GM21723 (cell line): ENCODE measurements around the gene MCF2L.

Experiments
- ATAC-seq: cut with Tn5 transposase; IDR thresholded peaks from one replicate; pipeline ENCODE4 v1.9.1; 2021; ENCODE audit warnings: mild to moderate bottlenecking, moderate library complexity; ENCODE audit not compliant: unreplicated experiment

Gene MCF2L

GRCh38 chr13:113013878-113014751 is 45.1 kb downstream of the MCF2L start:
- no peak for ATAC-seq

- ATAC-seq, result no peak
Observed at GRCh38 chr13:113014752-113015745, 46.0 kb downstream of the MCF2L start.

- ATAC-seq, result no peak
Observed at GRCh38 chr13:113015826-113016525, 47.0 kb downstream of the MCF2L start.

- ATAC-seq, result no peak
Observed at GRCh38 chr13:113016526-113017295, 47.7 kb downstream of the MCF2L start.

GRCh38 chr13:113017506-113018215 is 48.6 kb downstream of the MCF2L start:
- ATAC-seq, result no peak

- no peak for ATAC-seq
Observed at GRCh38 chr13:113018676-113019465, 49.9 kb downstream of the MCF2L start.

- ATAC-seq, result no peak
Observed at GRCh38 chr13:113020323-113021080, 51.5 kb downstream of the MCF2L start.

- no peak for ATAC-seq
Observed at GRCh38 chr13:113021391-113021790, 52.4 kb downstream of the MCF2L start.

GRCh38 chr13:113021811-113022210 is 52.8 kb downstream of the MCF2L start:
- no peak for ATAC-seq

GRCh38 chr13:113022391-113022744 is 53.4 kb downstream of the MCF2L start:
- ATAC-seq, result no peak

- no peak for ATAC-seq
Observed at GRCh38 chr13:113022745-113023574, 53.9 kb downstream of the MCF2L start.

- no peak for ATAC-seq
Observed at GRCh38 chr13:113023694-113024430, 54.8 kb downstream of the MCF2L start.

- no peak for ATAC-seq
Observed at GRCh38 chr13:113024466-113024865, 55.5 kb downstream of the MCF2L start.

- no peak for ATAC-seq
Observed at GRCh38 chr13:113026391-113026910, 57.4 kb downstream of the MCF2L start.

GRCh38 chr13:113027095-113027494 is 58.1 kb downstream of the MCF2L start:
- ATAC-seq, result no peak

GRCh38 chr13:113027566-113027965 is 58.6 kb downstream of the MCF2L start:
- no peak for ATAC-seq
